NCI-H446 (cell line): ENCODE results near the gene CDK19.

ENCODE experiments used
- DNase-seq, 2 experiments: peaks; one replicate each; lab custom pipeline; 2025; lab: John Stamatoyannopoulos, UW

The CDK19 gene

GRCh38 chr6:110703010-110703905 lies 112.0 kb downstream of the CDK19 start:
- DNase-seq: no peak

- DNase-seq: no peak
Observed at GRCh38 chr6:110699780-110700179, 115.5 kb downstream of the CDK19 start.

- DNase-seq: no peak
Observed at GRCh38 chr6:110693994-110694393, 121.3 kb downstream of the CDK19 start.

GRCh38 chr6:110693296-110693695 lies 122.0 kb downstream of the CDK19 start:
- DNase-seq: no peak

- DNase-seq: no peak
Observed at GRCh38 chr6:110690916-110691315, 124.4 kb downstream of the CDK19 start.

- DNase-seq: no peak
Observed at GRCh38 chr6:110690106-110690654, 125.1 kb downstream of the CDK19 start.

GRCh38 chr6:110689275-110689935 lies 125.9 kb downstream of the CDK19 start:
- no peak for DNase-seq

GRCh38 chr6:110688661-110689268 lies 126.5 kb downstream of the CDK19 start:
- no peak for DNase-seq

GRCh38 chr6:110687326-110687725 lies 127.9 kb downstream of the CDK19 start:
- no peak for DNase-seq

GRCh38 chr6:110683241-110683640 lies 132.0 kb downstream of the CDK19 start:
- DNase-seq: no peak

- peak; percentile 49 to 74 for DNase-seq
Observed at GRCh38 chr6:110682460-110682853, 132.8 kb downstream of the CDK19 start.

- DNase-seq: no peak
Observed at GRCh38 chr6:110681543-110682459, 133.5 kb downstream of the CDK19 start.

- DNase-seq: no peak
Observed at GRCh38 chr6:110676396-110676795, 138.9 kb downstream of the CDK19 start.

GRCh38 chr6:110674096-110674495 lies 141.2 kb downstream of the CDK19 start:
- no peak for DNase-seq

- no peak for DNase-seq
Observed at GRCh38 chr6:110672122-110672521, 143.1 kb downstream of the CDK19 start.

GRCh38 chr6:110671447-110671846 lies 143.8 kb downstream of the CDK19 start:
- no peak for DNase-seq

GRCh38 chr6:110665600-110665999 lies 149.7 kb downstream of the CDK19 start:
- DNase-seq: no peak

- no peak for DNase-seq
Observed at GRCh38 chr6:110664933-110665332, 150.3 kb downstream of the CDK19 start.

GRCh38 chr6:110662490-110663211 lies 152.6 kb downstream of the CDK19 start:
- DNase-seq: no peak

- no peak for DNase-seq
Observed at GRCh38 chr6:110661414-110661813, 153.9 kb downstream of the CDK19 start.
